Liver (tissue), 9 donors: ENCODE measurements around the gene WLS. TPM values are rescaled to one million over a fixed set of nuclear protein-coding genes. Genes with fewer than 3 reads are reported as not detected.

Experiments used
- DNase-seq: peaks from one replicate; pipeline ENCODE4 v3.0.0-alpha.2; 2017; ENCODE audit warnings: low spot score
- H3K27ac ChIP-seq, 2 donors: one replicate each; pipeline ENCODE4 v1.7.0; 2013; ENCODE audit warnings: inconsistent platforms in 2 of 2, low read length in 2 of 2, control low read depth in 1 of 2, low read depth in 1 of 2, mild to moderate bottlenecking in 1 of 2
- H3K27me3 ChIP-seq, 4 donors: one replicate each; pipeline versions ENCODE4 v1.6.1 to v1.7.0; 2013; ENCODE audit warnings: low read length in 3 of 4, inconsistent platforms in 1 of 4, mild to moderate bottlenecking in 1 of 4, moderate library complexity in 1 of 4; ENCODE audit not compliant: control insufficient read depth in 4 of 4, insufficient read depth in 4 of 4
- H3K36me3 ChIP-seq, 4 donors: one replicate each; pipeline versions ENCODE4 v1.6.1 to v1.7.0; 2013; ENCODE audit warnings: low read length in 3 of 4, mild to moderate bottlenecking in 3 of 4, low read depth in 1 of 4, moderate library complexity in 1 of 4; ENCODE audit not compliant: control insufficient read depth in 4 of 4, insufficient read depth in 3 of 4
- H3K4me1 ChIP-seq, 4 donors: one replicate each; pipeline versions ENCODE4 v1.6.1 to v1.7.0; 2013; ENCODE audit warnings: low read length in 3 of 4, mild to moderate bottlenecking in 3 of 4, moderate library complexity in 1 of 4; ENCODE audit not compliant: control insufficient read depth in 4 of 4, insufficient read depth in 4 of 4
- H3K4me3 ChIP-seq, 3 donors: one replicate each; pipeline versions ENCODE4 v1.6.1 to v1.7.0; 2013; ENCODE audit warnings: low read length in 3 of 3, control low read depth in 1 of 3, low read depth in 1 of 3, mild to moderate bottlenecking in 1 of 3
- H3K9ac ChIP-seq, 2 donors: one replicate each; pipeline ENCODE4 v1.7.0; 2013; ENCODE audit warnings: low read length in 2 of 2, mild to moderate bottlenecking in 2 of 2, moderate library complexity in 2 of 2, control low read depth in 1 of 2, low read depth in 1 of 2
- H3K9me3 ChIP-seq, 4 donors: one replicate each; pipeline versions ENCODE4 v1.6.1 to v1.7.0; 2013; ENCODE audit warnings: low read length in 3 of 4; ENCODE audit not compliant: control insufficient read depth in 4 of 4
- EGR1 ChIP-seq, 2 donors: IDR thresholded peaks; 2 replicates each; pipeline ENCODE4 v1.6.1; 2016 to 2018; ENCODE audit warnings: antibody characterized with exemption in 2 of 2, low read depth in 2 of 2
- FOXA1 ChIP-seq: IDR thresholded peaks from 2 replicates; pipeline ENCODE4 v1.6.1; 2016; ENCODE audit warnings: antibody characterized with exemption
- FOXA2 ChIP-seq: IDR thresholded peaks from 2 replicates; pipeline ENCODE4 v1.6.1; 2016; ENCODE audit warnings: antibody characterized with exemption
- GABPA ChIP-seq, 2 donors: IDR thresholded peaks in 1 of 2; conservative IDR thresholded peaks in 1 of 2; 2 replicates each; pipeline ENCODE4 v1.6.1; 2016; ENCODE audit warnings: antibody characterized with exemption in 2 of 2, mild to moderate bottlenecking in 1 of 2, moderate library complexity in 1 of 2
- HNF4A ChIP-seq, 2 donors: conservative IDR thresholded peaks; 2 replicates each; pipeline ENCODE4 v1.6.1; 2016; ENCODE audit warnings: antibody characterized with exemption in 2 of 2, mild to moderate bottlenecking in 2 of 2
- HNF4G ChIP-seq: IDR thresholded peaks from 2 replicates; pipeline ENCODE4 v1.6.1; 2016; ENCODE audit warnings: antibody characterized with exemption
- JUND ChIP-seq, 2 donors: IDR thresholded peaks; 2 replicates each; pipeline ENCODE4 v1.6.1; 2016; ENCODE audit warnings: antibody characterized with exemption in 2 of 2
- NR2F2 ChIP-seq: IDR thresholded peaks from 2 replicates; pipeline ENCODE4 v1.6.1; 2016; ENCODE audit warnings: antibody characterized with exemption
- RAD21 ChIP-seq, 2 donors: IDR thresholded peaks; 2 replicates each; pipeline ENCODE4 v1.6.1; 2016; ENCODE audit warnings: antibody characterized with exemption in 2 of 2, mild to moderate bottlenecking in 2 of 2
- RXRA ChIP-seq, 2 donors: IDR thresholded peaks; 2 replicates each; pipeline ENCODE4 v1.6.1; 2017 to 2018; ENCODE audit warnings: antibody characterized with exemption in 2 of 2, mild to moderate bottlenecking in 1 of 2
- SP1 ChIP-seq: IDR thresholded peaks from 2 replicates; pipeline ENCODE4 v1.6.1; 2018; ENCODE audit warnings: antibody characterized with exemption, mild to moderate bottlenecking
- TAF1 ChIP-seq: conservative IDR thresholded peaks from 2 replicates; pipeline ENCODE4 v1.6.1; 2016; ENCODE audit warnings: antibody characterized with exemption, mild to moderate bottlenecking
- YY1 ChIP-seq: IDR thresholded peaks from 2 replicates; pipeline ENCODE4 v1.6.1; 2016; ENCODE audit warnings: antibody characterized with exemption, mild to moderate bottlenecking
- WGBS: extraction: QIAGEN DNeasy Blood & Tissue Kit; methylation state at CpG from one replicate; pipeline ENCODE4 v1.1.7; 2013; 5-methylcytosine and 5-hydroxymethylcytosine counted together
- polyA plus RNA-seq, 2 donors: library from polyadenylated mRNA; stranded (reverse) in 1 of 2; unstranded in 1 of 2; fragments of 200-250 nt in 1 of 2; fragments of >200 nt in 1 of 2; fragmentation: Nextera tagmentation in 1 of 2; extraction: Ambion mirVana in 1 of 2; gene quantifications; one replicate each; pipeline versions ENCODE4 v1.2.1 to v1.2.3, GENCODE V29; 2013 to 2015
- total RNA-seq, 2 donors: library from RNA; depleted of rRNA; stranded (reverse); fragments of >200 nt; gene quantifications; one replicate each; pipeline ENCODE4 v1.2.3, GENCODE V29; 2014
- TF ChIP-seq, protein P1 (sequence below): IDR thresholded peaks from 2 replicates; pipeline ENCODE4 v1.6.1; 2016; ENCODE audit warnings: antibody characterized with exemption, mild to moderate bottlenecking
- TF ChIP-seq, protein P2 (sequence below): fragments of 150-350 bp; IDR thresholded peaks from 2 replicates; pipeline ENCODE4 v1.5.1; 2017; ENCODE audit warnings: improper control_type of control experiment, low read depth, low read length; ENCODE audit not compliant: missing input control
- TF ChIP-seq, protein P3 (sequence below): IDR thresholded peaks from 2 replicates; pipeline ENCODE4 v1.6.1; 2016; ENCODE audit warnings: antibody characterized with exemption
- TF ChIP-seq, protein P4 (sequence below): IDR thresholded peaks from 2 replicates; pipeline ENCODE4 v1.6.1; 2016; ENCODE audit warnings: antibody characterized with exemption
- TF ChIP-seq, protein P5 (sequence below): IDR thresholded peaks from 2 replicates; pipeline ENCODE4 v1.6.1; 2016; ENCODE audit warnings: antibody characterized with exemption
- donor health status: healthy.
- donor health status: healthy.
- donor health status: healthy.
- donor health status: healthy.
- donor health status: healthy.

The WLS gene
- total and polyA plus RNA-seq, 4 donors, result 3.2 to 12.5 (median 7.7) TPM

DNA sequence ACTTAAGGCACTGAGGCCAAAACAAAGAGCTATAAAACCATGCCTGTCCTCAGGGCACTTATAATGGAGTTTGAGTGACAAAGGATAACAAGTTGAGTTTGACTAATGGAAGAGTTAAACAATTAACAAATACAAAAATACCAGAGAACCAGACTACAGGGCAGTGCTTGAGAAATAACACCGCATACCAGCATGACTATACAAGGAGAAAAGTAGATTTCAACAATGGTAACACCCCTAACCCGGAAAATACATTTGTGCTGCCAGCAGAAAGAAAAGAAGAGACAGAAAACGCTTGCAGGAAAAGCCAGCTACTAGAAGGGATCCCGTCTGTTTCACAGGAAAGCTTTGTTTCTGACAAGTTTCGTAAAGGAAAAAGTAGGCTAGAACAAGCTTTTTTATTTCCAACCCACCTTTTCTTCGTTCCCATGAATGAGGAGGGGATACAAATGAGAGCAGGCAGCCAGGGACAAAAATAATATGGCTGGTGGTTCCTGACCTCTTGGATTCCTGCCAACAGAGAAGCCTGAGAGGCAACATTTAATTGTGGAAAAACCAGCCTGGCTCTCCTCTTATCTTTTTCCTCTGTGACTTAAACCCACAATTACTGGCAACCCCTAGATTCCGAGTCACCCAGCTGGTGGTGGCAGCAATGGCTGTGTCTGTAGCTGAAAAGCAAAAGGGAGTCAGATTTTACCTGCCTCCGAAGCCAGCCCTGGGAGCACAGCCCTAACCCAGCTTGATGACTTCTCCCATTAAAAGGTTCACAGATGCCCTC is 56.5 kb downstream of the WLS start:
- H3K9ac ChIP-seq, result no peak overlapping the region
- 81% methylated on average over 8 of the region's 8 CpGs for WGBS
- no peaks in the 10 kb centered on the region for H3K27me3 ChIP-seq
- no peak for TF ChIP-seq EGR1 (IDR thresholded peaks at IDR 0.05; ENCODE audit: low read depth in 2 of 2)
- TF ChIP-seq JUND (IDR thresholded peaks at IDR 0.05), result no peak
- TF ChIP-seq FOXA2, result no peak
- TF ChIP-seq RXRA (IDR thresholded peaks at IDR 0.05), result no peak
- TF ChIP-seq, protein P1, sequence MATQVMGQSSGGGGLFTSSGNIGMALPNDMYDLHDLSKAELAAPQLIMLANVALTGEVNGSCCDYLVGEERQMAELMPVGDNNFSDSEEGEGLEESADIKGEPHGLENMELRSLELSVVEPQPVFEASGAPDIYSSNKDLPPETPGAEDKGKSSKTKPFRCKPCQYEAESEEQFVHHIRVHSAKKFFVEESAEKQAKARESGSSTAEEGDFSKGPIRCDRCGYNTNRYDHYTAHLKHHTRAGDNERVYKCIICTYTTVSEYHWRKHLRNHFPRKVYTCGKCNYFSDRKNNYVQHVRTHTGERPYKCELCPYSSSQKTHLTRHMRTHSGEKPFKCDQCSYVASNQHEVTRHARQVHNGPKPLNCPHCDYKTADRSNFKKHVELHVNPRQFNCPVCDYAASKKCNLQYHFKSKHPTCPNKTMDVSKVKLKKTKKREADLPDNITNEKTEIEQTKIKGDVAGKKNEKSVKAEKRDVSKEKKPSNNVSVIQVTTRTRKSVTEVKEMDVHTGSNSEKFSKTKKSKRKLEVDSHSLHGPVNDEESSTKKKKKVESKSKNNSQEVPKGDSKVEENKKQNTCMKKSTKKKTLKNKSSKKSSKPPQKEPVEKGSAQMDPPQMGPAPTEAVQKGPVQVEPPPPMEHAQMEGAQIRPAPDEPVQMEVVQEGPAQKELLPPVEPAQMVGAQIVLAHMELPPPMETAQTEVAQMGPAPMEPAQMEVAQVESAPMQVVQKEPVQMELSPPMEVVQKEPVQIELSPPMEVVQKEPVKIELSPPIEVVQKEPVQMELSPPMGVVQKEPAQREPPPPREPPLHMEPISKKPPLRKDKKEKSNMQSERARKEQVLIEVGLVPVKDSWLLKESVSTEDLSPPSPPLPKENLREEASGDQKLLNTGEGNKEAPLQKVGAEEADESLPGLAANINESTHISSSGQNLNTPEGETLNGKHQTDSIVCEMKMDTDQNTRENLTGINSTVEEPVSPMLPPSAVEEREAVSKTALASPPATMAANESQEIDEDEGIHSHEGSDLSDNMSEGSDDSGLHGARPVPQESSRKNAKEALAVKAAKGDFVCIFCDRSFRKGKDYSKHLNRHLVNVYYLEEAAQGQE, result no peak
- no peak for TF ChIP-seq SP1
- no peak for TF ChIP-seq NR2F2
- TF ChIP-seq, protein P2, sequence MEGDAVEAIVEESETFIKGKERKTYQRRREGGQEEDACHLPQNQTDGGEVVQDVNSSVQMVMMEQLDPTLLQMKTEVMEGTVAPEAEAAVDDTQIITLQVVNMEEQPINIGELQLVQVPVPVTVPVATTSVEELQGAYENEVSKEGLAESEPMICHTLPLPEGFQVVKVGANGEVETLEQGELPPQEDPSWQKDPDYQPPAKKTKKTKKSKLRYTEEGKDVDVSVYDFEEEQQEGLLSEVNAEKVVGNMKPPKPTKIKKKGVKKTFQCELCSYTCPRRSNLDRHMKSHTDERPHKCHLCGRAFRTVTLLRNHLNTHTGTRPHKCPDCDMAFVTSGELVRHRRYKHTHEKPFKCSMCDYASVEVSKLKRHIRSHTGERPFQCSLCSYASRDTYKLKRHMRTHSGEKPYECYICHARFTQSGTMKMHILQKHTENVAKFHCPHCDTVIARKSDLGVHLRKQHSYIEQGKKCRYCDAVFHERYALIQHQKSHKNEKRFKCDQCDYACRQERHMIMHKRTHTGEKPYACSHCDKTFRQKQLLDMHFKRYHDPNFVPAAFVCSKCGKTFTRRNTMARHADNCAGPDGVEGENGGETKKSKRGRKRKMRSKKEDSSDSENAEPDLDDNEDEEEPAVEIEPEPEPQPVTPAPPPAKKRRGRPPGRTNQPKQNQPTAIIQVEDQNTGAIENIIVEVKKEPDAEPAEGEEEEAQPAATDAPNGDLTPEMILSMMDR, result no peak
- TF ChIP-seq TAF1, result no peak
- TF ChIP-seq YY1, result no peak
- no peak for TF ChIP-seq FOXA1
- no peak for TF ChIP-seq RAD21 (IDR thresholded peaks at IDR 0.05)
- no peak for TF ChIP-seq GABPA (IDR thresholded peaks at IDR 0.05 in 1 of 2, conservative IDR thresholded peaks at IDR 0.05 in 1 of 2)
- TF ChIP-seq, protein P3, sequence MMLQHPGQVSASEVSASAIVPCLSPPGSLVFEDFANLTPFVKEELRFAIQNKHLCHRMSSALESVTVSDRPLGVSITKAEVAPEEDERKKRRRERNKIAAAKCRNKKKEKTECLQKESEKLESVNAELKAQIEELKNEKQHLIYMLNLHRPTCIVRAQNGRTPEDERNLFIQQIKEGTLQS, result no peak
- TF ChIP-seq HNF4G, result no peak
- no peak for TF ChIP-seq HNF4A (conservative IDR thresholded peaks at IDR 0.05)
- TF ChIP-seq, protein P4, sequence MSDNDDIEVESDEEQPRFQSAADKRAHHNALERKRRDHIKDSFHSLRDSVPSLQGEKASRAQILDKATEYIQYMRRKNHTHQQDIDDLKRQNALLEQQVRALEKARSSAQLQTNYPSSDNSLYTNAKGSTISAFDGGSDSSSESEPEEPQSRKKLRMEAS, result no peak
- TF ChIP-seq, protein P5, sequence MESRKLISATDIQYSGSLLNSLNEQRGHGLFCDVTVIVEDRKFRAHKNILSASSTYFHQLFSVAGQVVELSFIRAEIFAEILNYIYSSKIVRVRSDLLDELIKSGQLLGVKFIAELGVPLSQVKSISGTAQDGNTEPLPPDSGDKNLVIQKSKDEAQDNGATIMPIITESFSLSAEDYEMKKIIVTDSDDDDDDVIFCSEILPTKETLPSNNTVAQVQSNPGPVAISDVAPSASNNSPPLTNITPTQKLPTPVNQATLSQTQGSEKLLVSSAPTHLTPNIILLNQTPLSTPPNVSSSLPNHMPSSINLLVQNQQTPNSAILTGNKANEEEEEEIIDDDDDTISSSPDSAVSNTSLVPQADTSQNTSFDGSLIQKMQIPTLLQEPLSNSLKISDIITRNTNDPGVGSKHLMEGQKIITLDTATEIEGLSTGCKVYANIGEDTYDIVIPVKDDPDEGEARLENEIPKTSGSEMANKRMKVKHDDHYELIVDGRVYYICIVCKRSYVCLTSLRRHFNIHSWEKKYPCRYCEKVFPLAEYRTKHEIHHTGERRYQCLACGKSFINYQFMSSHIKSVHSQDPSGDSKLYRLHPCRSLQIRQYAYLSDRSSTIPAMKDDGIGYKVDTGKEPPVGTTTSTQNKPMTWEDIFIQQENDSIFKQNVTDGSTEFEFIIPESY, result no peak
- no peaks in the 10 kb centered on the region for H3K36me3 ChIP-seq
- peaks cover 1 to 15% (median 11%) of the 10 kb centered on the region in 4 donors for H3K4me1 ChIP-seq
- H3K4me3 ChIP-seq, result no peak overlapping the region
- no peak overlapping the region for H3K27ac ChIP-seq
- H3K9me3 ChIP-seq, result no peaks in the 10 kb centered on the region
- no peak for DNase-seq
